ENCODE results near the gene C3orf20. TPM values are rescaled to one million over a fixed set of nuclear protein-coding genes. Genes with fewer than 3 reads are reported as not detected.

C3orf20 gene
- total and polyA plus RNA-seq, 2 of the 13 experiments (the other 11 are each of a cell fraction or from before 2014, with no cell fraction given), result 0.03 to 0.04 TPM

- TF ChIP-seq ZNF816 (CRISPR knock-in tag; IDR thresholded peaks at IDR 0.05; ENCODE audit: borderline replicate concordance) (no peak), MEIS2 (CRISPR knock-in tag; IDR thresholded peaks at IDR 0.05) (peak; percentile 46; the same call in 1 of the 2 replicates), TIGD3 (CRISPR knock-in tag; IDR thresholded peaks at IDR 0.05; ENCODE audit: borderline replicate concordance) (peak; percentile 21; the same call in 1 of the 2 replicates), KDM6A (CRISPR knock-in tag; IDR thresholded peaks at IDR 0.05; ENCODE audit: low read depth) (no peak), FOXO1 (CRISPR knock-in tag; IDR thresholded peaks at IDR 0.05) (peak; percentile 58; the same call in 1 of the 2 replicates), ATF1 (CRISPR knock-in tag; IDR thresholded peaks at IDR 0.05) (peak; percentile 97), E2F2 (CRISPR knock-in tag; IDR thresholded peaks at IDR 0.05; ENCODE audit: borderline replicate concordance) (no peak), ARID2 (CRISPR knock-in tag; IDR thresholded peaks at IDR 0.05; ENCODE audit: borderline replicate concordance) (no peak), ZNF792 (CRISPR knock-in tag; IDR thresholded peaks at IDR 0.05) (no peak; the same call in none of the 2 replicates), ZNF746 (CRISPR knock-in tag; IDR thresholded peaks at IDR 0.05) (no peak), ATF6 (CRISPR knock-in tag; conservative IDR thresholded peaks at IDR 0.05) (no peak), ZNF264 (CRISPR knock-in tag; IDR thresholded peaks at IDR 0.05) (peak; percentile 98), ZNF333 (CRISPR knock-in tag; IDR thresholded peaks at IDR 0.05; ENCODE audit: borderline replicate concordance) (no peak), ZBTB7A (CRISPR knock-in tag; IDR thresholded peaks at IDR 0.05) (peak; percentile 98), CCAR2 (optimal IDR thresholded peaks at IDR 0.05; ENCODE audit: low read depth, low read length) (no peak), POLR2AphosphoS2 (IDR thresholded peaks at IDR 0.05; ENCODE audit: low read depth, low read length) (no peak), SNAI1 (CRISPR knock-in tag; IDR thresholded peaks at IDR 0.05; ENCODE audit: borderline replicate concordance) (no peak), ZNF235 (CRISPR knock-in tag; IDR thresholded peaks at IDR 0.05; ENCODE audit: borderline replicate concordance) (no peak)
- TF ChIP-seq, protein P1, sequence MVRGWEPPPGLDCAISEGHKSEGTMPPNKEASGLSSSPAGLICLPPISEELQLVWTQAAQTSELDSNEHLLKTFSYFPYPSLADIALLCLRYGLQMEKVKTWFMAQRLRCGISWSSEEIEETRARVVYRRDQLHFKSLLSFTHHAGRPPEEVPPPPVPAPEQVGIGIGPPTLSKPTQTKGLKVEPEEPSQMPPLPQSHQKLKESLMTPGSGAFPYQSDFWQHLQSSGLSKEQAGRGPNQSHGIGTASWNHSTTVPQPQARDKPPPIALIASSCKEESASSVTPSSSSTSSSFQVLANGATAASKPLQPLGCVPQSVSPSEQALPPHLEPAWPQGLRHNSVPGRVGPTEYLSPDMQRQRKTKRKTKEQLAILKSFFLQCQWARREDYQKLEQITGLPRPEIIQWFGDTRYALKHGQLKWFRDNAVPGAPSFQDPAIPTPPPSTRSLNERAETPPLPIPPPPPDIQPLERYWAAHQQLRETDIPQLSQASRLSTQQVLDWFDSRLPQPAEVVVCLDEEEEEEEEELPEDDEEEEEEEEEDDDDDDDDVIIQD (CRISPR knock-in tag; IDR thresholded peaks at IDR 0.05; ENCODE audit: low read depth), result 0 out of 2 replicates have a peak, but pooled peaks have one; percentile 54
- TF ChIP-seq, protein P2, sequence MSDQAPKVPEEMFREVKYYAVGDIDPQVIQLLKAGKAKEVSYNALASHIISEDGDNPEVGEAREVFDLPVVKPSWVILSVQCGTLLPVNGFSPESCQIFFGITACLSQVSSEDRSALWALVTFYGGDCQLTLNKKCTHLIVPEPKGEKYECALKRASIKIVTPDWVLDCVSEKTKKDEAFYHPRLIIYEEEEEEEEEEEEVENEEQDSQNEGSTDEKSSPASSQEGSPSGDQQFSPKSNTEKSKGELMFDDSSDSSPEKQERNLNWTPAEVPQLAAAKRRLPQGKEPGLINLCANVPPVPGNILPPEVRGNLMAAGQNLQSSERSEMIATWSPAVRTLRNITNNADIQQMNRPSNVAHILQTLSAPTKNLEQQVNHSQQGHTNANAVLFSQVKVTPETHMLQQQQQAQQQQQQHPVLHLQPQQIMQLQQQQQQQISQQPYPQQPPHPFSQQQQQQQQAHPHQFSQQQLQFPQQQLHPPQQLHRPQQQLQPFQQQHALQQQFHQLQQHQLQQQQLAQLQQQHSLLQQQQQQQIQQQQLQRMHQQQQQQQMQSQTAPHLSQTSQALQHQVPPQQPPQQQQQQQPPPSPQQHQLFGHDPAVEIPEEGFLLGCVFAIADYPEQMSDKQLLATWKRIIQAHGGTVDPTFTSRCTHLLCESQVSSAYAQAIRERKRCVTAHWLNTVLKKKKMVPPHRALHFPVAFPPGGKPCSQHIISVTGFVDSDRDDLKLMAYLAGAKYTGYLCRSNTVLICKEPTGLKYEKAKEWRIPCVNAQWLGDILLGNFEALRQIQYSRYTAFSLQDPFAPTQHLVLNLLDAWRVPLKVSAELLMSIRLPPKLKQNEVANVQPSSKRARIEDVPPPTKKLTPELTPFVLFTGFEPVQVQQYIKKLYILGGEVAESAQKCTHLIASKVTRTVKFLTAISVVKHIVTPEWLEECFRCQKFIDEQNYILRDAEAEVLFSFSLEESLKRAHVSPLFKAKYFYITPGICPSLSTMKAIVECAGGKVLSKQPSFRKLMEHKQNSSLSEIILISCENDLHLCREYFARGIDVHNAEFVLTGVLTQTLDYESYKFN (CRISPR knock-in tag; conservative IDR thresholded peaks at IDR 0.05), result peak; percentile 50; the same call in 1 of the 2 replicates
These were observed 23.3 kb upstream of the C3orf20 start, which contains the start of gene CCDC174 (continued) for GRCh38 chr3:14651440-14652251.

Measured in HepG2 (cell line).